ENCODE data around the gene GRIN2C. TPM values are rescaled to one million over a fixed set of nuclear protein-coding genes. Genes with fewer than 3 reads are reported as not detected.

GRIN2C gene
- total RNA-seq, 1 experiment from 2014 or later, result 0.44 TPM

DNA sequence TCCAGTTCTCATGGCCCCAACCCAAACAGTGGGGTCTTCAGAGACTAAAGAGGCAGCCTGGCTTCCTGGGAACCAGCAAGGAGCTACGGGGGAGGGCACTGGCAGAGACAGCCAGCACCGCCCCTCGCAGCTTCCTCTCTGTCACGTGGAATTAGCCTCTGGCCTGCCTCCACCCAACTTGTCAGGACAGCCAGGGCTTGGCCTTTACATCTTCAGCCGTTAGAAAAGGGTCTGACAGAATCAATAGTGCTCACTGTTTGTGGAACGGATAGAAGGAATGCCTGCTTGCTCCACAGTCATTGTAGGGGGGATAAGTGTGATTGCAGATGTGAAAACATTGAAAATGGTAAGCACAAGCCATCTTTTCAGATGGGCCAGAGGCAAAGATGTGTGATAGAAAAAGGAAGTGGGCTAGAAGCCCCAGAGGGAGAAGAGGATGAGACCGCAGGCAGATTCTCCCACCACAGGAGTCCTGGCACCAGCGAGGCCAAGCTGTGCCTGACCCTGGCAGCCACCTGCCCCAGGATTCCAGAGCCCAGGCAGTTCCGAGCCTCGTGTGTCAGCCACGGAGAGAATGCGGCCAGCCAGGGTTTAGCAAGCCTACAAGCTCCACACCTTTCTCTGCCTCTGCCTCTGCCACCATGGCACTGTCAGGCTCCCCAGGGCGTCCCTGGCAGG, 18.6 kb downstream of the GRIN2C start:
- no peak overlapping the region for H3K56ac ChIP-seq (ENCODE audit: insufficient read length, low read depth, low read length)
- Mint-ChIP-seq H3K27ac (no peak overlapping the region), H3K36me3 (ENCODE audit: insufficient read depth in 1 of 3, low read depth in 3 of 3) (peaks cover 3 to 15% (median 11%) of the 10 kb centered on the region in 3 experiments; a peak in 6 of 7 replicates), H3K4me1 (peaks cover 18 to 25% of the 10 kb centered on the region in 2 experiments), H3K4me3 (no peak overlapping the region; a peak in 1 of 5 replicates), H3K9me3 (no peaks in the 10 kb centered on the region), H3K27me3 (ENCODE audit: low read depth) (peaks cover 48% of the 10 kb centered on the region)
- no peak overlapping the region for H3K4ac ChIP-seq (ENCODE audit: low read depth, low read length)
- DNase-seq, result peak; percentile 66
- H3K27ac ChIP-seq (ENCODE audit: insufficient read length, low read depth, low read length), result no peak overlapping the region
- H3K18ac ChIP-seq (ENCODE audit: insufficient read length, low read depth, low read length), result no peak overlapping the region
- H3K9ac ChIP-seq (ENCODE audit: extremely low read depth, insufficient read length, low read length), result no peak overlapping the region
- H2AK5ac ChIP-seq (ENCODE audit: insufficient read length, low read length), result no peak overlapping the region
- no peak overlapping the region for H3K14ac ChIP-seq (ENCODE audit: insufficient read depth, low read length)
- H3T11ph ChIP-seq (ENCODE audit: low read length), result no peak overlapping the region
- H3K23ac ChIP-seq (ENCODE audit: insufficient read length, low read depth, low read length), result no peak overlapping the region
- no peaks in the 10 kb centered on the region for H3K9me3 ChIP-seq (ENCODE audit: control insufficient read depth, low read depth, low read length)
- TF ChIP-seq, protein P1, sequence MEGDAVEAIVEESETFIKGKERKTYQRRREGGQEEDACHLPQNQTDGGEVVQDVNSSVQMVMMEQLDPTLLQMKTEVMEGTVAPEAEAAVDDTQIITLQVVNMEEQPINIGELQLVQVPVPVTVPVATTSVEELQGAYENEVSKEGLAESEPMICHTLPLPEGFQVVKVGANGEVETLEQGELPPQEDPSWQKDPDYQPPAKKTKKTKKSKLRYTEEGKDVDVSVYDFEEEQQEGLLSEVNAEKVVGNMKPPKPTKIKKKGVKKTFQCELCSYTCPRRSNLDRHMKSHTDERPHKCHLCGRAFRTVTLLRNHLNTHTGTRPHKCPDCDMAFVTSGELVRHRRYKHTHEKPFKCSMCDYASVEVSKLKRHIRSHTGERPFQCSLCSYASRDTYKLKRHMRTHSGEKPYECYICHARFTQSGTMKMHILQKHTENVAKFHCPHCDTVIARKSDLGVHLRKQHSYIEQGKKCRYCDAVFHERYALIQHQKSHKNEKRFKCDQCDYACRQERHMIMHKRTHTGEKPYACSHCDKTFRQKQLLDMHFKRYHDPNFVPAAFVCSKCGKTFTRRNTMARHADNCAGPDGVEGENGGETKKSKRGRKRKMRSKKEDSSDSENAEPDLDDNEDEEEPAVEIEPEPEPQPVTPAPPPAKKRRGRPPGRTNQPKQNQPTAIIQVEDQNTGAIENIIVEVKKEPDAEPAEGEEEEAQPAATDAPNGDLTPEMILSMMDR (conservative IDR thresholded peaks at IDR 0.05), result no peak
- H4K20me1 ChIP-seq (ENCODE audit: control insufficient read depth, insufficient read depth, insufficient read length), result no peaks in the 10 kb centered on the region
- H4K8ac ChIP-seq (replicated peaks; ENCODE audit: insufficient read length, low read depth, low read length), result no peak overlapping the region
- H3K4me2 ChIP-seq (ENCODE audit: insufficient read depth, insufficient read length, low read length), result no peak overlapping the region
- H2BK5ac ChIP-seq (ENCODE audit: insufficient read length, low read length), result no peak overlapping the region
- H2BK120ac ChIP-seq (ENCODE audit: low read depth, low read length, poor library complexity, severe bottlenecking), result no peak overlapping the region
- H3K23me2 ChIP-seq (ENCODE audit: insufficient read length, low read depth, low read length, poor library complexity, severe bottlenecking), result no peaks in the 10 kb centered on the region
- no peak overlapping the region for H2BK15ac ChIP-seq (ENCODE audit: low read depth, low read length)
- no peak overlapping the region for H4K5ac ChIP-seq (ENCODE audit: insufficient read length, low read depth, low read length)
- H3K27me3 ChIP-seq (ENCODE audit: insufficient read depth, low read length), result peaks cover 12% of the 10 kb centered on the region
- H2BK12ac ChIP-seq (ENCODE audit: insufficient read length, low read depth, low read length), result no peak overlapping the region
- no peak overlapping the region for H2BK20ac ChIP-seq (ENCODE audit: low read depth, low read length, poor library complexity, severe bottlenecking)
- no peak overlapping the region for H2AFZ ChIP-seq (ENCODE audit: low read length)
- H3K79me2 ChIP-seq (ENCODE audit: insufficient read depth, low read length), result no peaks in the 10 kb centered on the region
- WGBS (ENCODE audit: extremely low coverage, insufficient read length, low lambda C conversion rate), result no CpG with 5 or more reads among the region's 13 CpGs
- H4K91ac ChIP-seq (ENCODE audit: insufficient read length, low read depth, low read length), result no peak overlapping the region
- peaks cover 2% of the 10 kb centered on the region; the same call in 1 of the 2 replicates for H3K4me1 ChIP-seq (ENCODE audit: insufficient read depth, low read length)
- H3K79me1 ChIP-seq (ENCODE audit: insufficient read depth, low read depth, low read length, poor library complexity, severe bottlenecking), result no peaks in the 10 kb centered on the region

Measured in H9 (cell line).